GM21526 (cell line): ENCODE data around the gene YWHAQ.
"Not testable (repeated sequence)": the region's sequence is repeated elsewhere in the genome, so short reads cannot be mapped to it uniquely, and the experiment has no call there.

Experiments used
- ATAC-seq: cut with Tn5 transposase; IDR thresholded peaks from one replicate; pipeline ENCODE4 v1.9.1; 2021; ENCODE audit warnings: moderate library complexity; ENCODE audit not compliant: unreplicated experiment, low FRiP score

YWHAQ gene

DNA sequence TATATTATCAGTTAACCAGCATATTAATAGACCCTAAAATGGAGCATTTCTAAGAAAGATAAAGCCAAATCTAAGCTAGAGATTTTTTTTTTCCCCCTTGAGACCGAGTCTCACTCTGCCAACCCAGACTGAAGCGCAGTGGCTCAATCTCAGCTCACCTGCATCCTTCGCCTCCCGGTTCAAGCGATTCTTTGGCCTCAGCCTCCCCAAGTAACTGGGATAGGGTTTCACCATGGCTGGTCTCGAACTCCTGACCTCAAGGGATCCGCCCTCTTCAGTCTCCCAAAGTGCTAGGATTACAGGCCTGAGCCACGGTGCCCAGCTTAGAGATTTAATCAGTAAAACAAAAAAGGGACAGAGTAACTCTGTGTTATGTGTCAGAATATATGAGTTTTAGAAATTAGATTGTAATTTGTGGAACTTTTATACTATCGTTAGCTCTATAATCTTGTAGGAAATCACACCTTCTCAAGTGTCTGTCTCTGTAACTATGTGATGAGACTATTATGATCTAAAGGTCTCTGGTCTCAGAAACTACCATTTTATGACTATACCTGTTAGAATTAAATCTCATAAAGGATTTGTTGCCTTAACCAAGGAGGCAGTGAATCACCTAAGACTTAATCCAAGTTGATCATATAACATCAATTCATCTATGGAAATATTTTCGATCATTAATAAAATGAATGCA, 34.0 kb downstream of the YWHAQ start:
- ATAC-seq = no peak

DNA sequence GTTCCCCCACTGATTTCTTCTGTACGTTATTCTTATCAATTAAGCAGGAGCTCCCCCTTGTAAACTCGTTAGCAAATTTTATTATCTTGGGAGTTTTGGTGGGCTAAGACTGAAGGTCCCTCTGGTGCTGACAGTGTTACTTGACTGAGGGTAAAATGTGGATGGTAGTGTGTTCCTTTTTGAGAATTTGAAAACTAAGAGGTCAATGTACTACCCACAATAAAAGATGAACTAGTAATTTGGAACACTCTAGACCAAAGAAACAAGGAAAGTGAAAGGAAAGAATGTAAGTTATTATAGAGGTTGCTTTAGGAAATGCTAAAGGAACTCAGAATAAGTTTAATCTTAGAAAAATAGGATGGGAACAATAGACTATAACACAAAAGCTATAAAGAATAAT, 35.1 kb downstream of the YWHAQ start:
- no peak for ATAC-seq

DNA sequence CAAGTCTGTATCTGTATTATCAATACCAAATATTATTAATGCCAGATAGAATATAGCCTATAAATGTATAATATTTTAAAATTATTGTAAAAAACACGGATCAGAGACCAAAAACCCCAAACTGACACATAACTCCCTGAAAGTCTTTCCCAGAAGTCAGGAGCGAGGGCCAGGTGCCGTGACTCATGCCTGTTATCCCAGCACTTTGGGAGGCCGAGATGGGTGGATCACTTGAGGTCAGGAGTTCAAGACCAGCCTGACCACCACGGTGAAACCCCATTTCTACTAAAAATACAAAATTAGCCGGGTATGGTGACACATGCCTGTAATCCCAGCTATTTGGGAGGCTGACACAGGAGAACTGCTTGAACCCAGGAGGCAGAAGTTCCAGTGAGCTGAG, 35.5 kb downstream of the YWHAQ start:
- not testable (repeated sequence) for ATAC-seq

DNA sequence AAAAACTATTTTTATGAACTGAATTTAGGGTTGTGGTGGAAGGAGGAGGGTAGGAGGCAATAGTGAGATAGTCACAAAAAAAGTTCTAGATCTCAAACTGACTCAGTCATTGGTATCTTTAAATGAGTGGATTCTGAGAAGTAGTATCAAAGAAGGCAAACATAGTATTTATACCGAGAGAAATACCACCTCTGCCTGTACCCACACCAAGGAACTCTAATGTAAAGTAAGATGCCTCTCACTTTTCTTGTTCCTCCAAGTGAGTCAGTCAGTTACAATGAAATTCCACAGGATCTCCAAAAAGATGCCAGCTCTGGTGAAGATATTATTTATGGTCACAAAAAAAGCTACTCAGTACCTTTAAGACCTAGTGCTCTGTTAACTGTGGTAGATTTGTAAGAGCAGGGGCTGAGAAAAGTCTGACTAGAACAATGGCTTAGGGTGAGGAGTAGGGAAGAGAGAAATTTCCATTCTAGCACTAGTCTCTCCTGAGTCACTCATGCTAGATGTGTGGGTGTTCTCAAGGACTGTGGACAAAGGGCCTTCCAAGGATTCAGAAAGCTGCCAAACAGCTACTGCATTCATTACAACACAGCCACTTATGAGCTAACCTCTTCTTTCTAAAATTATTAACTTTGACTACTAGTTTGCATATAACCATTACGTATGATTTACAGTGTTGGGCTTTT, 36.3 kb downstream of the YWHAQ start:
- no peak for ATAC-seq

DNA sequence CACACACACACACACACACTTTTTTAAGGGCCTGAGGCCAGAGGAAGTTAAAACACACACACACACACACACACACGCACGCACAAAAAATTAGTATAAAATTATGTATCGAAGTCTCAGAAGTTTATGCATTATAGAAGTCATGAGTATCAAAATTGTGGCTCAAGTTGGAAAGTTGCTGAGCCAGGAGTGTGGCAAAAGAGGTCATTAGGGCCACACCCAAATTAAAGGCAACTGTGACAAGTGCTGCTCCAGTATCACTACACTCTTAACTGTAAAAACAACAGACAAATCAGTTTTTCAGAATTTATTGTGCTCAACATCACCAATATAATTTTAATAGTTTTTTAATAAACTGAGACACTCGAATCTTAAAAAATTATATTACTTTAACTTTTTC, 36.9 kb downstream of the YWHAQ start:
- ATAC-seq = no peak

DNA sequence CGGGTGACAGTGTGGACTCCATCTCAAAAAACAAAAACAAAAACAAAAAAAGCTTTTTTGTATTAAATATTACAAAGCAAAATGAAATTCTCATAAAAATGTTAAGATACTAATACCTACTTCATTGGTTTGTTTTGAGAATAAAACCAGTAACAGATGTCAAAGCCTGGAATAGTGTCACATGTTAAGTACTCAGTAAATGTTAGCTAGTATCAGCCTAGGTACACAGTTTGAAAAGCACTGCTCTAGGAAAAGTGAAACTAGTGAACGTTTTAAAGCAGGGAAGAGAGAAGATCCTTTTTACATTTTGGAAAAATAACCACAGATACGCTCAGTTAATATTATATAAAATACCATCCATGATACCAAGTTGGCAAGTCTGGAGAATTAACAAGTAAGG, 38.1 kb downstream of the YWHAQ start:
- ATAC-seq = no peak

DNA sequence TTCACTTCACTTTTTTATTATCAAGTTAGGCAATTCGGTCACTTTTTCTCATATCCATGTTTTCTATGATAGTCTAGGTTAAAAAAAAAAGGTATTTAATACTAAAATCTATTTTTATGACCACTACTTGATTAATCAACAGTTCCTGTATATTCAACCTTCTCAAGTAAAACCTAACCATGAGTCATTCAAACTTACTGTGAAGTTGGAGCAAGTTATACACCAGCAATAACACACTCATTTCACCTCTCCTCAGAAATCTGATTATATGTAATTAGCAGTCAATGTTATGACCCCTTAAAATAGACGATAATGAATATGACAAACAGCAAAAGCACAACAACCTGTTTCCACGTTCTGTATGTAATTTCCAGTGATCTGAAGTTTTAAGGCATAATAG, 40.2 kb downstream of the YWHAQ start:
- no peak for ATAC-seq

DNA sequence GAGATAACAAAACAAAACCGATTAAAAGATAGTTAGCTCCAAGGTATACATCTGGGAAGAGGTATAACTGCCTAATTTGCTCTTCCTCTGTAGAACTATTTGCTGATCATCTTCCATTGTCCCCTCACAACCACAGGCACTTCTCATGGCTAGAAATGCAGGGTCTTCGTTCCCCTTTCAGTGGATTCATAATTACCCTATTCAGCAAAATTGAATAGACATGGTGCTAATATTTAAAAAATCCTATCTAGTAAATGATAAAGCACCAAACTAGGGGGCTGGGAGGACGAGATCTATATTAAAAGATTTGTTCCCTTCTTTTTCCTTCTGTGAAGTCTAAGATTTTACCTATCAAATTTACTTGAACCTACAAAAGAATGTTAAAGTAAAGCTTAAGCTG, 44.3 kb downstream of the YWHAQ start:
- ATAC-seq = no peak

DNA sequence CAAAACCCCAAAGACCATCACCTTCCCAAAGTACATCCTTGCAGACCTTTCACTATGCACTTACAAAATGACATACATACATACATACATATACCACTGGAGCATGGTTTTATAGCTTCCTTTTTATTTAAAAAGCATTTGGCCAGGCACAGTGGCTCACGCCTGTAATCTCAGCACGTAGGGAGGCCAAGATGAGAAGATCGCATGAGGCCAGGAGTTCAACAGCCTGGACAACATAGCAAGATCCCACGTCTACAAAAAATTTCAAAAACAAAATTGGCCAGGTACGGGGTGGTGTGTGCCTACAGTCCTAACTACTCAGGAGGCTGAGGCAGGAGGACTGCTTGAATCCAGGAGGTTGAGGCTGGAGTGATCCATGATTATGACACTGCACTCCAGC, 45.3 kb downstream of the YWHAQ start:
- ATAC-seq = no peak

DNA sequence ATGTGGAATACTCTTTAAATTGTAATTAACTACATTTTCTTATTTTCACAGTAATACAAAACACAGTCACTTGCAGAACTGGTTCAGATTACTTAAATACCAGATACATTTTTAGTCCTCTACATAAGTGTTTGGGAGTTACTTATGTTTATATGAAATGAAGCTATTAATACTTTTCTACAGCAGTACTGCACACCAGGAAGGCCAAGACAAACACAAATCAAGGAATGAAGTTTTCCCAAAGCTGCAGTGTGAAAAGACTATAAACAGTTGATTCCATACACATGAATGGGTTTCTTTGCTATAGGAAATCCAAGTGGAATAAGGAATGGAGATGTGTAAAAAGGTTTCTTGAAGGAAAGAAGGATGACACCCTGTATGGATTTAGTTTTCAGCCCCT, 45.9 kb downstream of the YWHAQ start:
- ATAC-seq = not testable (repeated sequence)

DNA sequence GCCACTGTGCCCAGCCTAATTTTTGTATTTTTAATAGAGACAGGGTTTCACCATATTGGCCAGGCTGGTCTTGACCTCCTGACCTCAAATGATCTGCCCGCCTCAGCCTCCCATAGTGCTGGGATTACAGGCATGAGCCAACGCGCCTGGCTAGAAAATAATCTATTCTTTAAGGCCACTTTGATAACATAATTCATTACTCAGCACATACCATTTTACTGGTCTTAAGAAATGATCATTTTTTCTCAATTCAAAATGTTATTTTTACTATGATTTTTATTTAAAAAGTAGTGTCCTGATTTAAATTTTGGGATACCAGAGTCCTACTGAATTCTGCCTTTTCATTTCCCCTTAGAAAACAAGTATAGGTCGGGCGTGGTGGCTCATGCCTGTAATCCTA, 48.2 kb downstream of the YWHAQ start:
- no peak for ATAC-seq

DNA sequence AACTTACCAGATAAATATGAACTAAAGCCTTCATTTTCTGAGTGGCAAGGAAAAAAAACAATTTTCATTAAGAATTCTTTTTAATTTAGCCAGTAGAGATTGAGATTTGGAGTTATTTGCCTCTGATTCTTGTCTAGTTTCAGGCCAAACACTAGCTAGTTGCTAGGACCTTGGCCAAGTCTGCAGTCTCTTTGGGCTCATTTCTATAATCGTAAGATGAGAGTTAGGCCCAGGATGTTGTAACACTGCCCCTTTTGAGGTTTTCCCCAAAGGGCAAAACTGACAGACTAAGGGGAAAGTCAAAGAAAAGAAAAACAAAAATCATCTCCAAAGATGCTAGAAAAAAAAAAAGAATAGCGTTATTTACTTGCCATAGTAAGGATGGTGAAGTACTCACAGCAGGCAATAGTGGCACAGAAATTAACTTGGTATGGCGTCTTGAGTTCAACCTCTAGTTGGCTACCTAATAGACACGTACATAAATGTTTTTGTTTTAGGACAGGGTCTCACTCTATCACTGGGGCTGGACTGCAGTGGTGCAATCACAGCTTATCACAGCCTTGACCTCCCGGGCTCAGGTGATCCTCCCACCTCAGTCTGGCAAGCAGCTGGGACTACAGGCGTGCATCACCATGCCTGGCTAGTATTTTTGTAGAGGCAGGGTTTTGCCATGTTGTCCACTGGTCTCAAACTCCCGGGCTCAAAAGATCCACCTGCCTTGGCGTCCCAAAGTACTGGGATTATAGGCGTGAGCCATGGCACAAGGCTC, 52.1 kb downstream of the YWHAQ start:
- no peak for ATAC-seq

DNA sequence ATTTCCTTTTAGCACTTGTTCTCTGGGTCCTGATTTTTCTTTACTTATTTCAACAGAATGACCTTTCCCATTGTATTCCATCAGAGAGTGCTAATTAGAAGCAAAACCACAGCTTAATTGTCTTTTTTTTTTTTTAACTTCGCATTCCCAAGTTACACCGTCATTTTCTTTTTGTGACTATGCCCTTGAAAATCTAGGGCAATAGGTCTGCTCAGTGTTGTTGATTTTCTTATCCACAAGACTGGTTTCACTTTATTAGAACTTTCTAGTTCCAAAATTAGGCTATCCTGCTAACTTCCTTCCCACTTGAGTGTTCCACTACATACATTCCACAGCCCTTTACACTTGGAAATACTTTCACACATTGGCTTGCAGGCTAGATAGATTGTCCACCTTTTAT, 56.5 kb downstream of the YWHAQ start:
- no peak for ATAC-seq

DNA sequence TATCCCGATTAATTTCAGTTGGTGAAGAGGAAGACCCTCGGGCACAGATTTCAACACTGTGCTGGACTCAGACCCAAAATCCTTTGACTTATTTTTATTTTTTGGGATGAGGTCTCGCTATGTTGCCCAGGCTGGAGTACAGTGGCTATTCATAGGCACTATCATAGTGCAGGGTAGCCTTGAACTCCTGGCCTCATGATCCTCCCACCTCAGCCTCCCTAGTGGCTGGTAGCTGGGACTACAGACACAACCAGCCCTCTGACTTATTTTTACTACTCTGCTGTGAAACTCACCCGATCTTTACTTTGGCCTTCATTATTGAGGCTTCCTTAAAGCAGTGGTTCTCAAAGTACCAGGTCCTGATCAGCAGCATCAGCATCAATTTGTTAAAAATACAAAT, 57.0 kb downstream of the YWHAQ start:
- no peak for ATAC-seq

DNA sequence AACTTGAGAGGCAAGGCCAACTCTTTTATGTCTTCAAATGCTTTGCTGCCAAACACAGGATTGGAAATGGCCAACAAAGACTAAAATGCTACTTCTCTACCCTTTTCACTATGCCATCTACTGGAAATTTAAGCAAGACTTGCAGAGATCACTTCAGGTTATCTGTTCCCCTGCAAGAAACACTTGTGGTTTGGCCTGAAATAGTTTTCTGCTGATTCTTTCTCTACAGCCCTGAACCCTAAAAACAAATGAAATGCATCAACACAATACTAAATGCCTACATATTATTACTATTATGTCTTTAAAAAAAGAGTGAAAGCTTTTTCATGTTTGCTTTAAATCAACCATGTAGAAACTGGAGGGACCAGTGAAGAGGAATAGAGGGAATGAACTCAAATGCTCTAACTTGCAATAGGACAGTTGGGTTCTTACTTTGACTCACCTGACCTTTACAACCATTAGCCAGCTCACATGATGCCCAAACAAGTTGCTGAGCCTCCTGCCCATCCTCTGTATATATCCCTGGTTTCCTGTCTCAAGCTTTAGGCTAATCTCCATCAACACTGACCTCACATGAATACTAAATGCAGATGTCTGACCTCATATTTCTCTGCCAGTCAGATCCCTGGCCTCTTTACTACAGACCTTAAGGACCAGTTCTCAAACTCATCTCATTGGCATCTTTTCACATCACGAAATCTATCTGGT, 57.6 kb downstream of the YWHAQ start:
- no peak for ATAC-seq

DNA sequence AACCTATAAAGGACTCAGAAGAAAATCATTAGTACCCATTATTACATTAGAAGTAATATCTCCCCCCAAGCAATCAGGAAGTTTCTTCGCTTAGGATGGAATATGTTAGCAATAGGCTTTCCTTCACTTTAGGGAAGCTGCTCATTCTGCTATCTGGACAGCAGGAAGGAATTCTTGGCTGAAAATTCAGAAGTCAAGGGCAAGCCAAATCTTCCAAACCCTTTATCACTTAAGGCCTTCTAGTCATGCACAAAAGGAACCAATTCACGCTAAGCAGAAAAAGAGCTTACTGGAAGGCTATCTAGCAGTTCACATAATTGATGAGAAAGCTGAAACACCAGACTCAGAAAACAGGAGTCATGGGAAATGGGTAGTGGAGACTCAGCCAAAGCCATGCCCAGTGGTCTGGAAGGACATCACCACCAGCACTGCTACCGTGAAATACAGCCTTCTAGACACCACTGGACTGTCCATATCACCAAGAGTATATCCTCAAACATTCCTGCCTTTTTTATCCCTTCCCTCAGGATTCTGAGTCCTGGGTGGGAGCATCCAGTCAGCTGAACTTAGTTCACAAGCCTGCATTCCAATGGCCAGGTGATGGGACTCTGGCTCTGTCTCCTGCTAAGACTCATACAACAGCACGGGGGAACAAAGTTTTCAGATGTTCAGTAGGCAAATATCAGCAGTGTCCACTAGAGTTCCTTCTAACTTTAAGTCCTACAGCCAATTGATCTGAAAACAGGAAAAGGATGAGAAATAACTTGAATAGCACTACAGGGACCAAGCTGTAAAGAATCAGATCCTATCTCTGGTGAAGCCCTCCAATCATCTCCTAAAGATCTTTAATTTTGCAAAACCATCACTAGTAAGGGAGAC, 60.4 kb downstream of the YWHAQ start:
- ATAC-seq = no peak

DNA sequence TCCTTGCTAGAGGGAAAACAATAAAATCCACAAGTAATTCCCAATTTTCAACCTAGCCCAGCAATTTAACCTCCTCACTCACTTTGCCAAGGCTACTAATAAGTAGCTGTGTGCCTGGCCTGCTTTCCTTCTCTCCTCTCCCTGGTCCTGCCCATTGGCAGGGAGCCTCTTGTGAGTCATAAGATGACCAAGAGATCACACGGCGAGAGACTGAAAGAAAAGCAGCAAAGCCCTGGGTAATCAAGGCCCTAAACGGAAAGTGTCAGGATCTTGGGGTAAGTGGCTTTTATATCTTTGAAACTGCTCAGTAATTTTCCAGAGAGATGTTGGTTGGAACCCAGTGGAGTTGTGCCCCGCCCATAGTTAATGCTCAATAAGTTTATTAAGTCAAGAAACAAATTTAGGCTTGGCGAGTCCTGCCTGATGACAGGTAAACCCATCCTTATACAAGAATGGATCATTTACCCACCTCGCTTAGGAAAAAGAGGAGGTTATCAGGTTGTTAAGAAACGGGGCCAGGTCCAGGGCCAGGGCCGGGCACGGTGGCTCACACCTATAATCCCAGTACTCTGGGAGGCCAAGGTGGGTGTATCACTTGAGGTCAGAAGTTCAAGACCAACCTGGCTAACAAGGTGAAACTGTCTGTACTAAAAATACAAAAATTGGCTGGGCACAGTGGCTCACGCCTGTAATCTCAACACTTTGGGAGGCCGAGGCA, 65.2 kb downstream of the YWHAQ start:
- ATAC-seq = no peak

DNA sequence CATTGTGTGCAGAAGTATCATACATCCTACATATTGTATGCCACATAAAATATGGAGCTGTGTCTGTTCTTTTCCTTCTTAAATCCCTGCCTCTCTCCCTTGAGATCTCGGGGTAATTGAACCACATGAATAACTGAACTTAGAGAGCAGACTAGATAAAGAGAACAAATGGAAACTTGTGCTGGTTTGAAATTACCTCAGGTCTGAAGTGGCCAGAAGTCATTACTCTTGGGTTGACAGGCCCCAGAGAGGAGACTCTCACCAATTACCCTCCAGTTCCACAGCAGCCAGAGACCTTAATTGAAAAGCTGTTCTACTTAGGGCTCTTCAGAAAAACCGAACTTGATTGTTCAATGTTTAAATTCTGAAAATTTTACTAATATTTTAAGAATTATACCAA, 70.2 kb downstream of the YWHAQ start:
- ATAC-seq = no peak

DNA sequence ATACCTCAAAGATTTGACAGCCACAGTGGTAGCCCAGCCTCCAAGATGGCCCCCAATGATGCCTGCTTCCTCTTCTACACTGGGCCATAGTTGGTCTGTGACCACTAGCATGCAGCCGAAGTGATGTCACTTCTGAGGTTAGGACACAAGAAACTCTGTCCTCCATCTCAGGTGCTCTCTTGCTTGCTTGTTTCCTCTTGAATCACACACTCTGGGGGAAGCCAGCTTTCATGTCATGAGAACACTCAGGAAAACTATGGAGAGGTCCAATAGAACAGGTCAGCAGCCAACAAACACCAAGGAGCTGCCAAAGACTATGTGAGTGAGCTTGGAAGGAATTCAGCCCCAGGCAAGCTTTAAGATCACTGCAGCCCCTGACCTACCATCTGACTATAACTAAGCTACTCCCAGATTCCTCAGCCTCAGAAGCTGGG, 71.8 kb downstream of the YWHAQ start:
- no peak for ATAC-seq
